ENCODE data around the gene STUM. TPM values are rescaled to one million over a fixed set of nuclear protein-coding genes. Genes with fewer than 3 reads are reported as not detected.

STUM gene
- total RNA-seq, 1 donor from 2014 or later = not detected

DNA sequence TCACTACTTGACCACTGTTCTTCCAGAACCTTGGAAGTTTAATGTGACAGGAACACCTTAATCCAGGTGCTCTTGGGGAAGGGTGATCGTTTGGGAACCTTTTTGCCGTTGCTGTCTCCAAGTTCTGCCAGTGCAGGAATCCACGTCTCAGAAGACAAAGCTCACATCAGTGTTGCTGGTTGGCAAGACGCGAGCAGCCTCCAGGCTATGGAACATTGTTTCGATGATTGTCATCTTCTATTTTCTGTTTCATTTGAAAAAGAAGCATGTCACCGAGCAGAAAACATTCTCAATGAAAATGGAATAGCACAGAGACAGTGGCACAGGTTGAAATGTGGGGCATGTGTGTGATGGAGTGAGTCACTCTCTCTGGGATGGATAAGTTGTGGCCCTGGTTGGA, 11.7 kb downstream of the STUM start:
- no peak for DNase-seq (ENCODE audit: low read depth, low spot score)

DNA sequence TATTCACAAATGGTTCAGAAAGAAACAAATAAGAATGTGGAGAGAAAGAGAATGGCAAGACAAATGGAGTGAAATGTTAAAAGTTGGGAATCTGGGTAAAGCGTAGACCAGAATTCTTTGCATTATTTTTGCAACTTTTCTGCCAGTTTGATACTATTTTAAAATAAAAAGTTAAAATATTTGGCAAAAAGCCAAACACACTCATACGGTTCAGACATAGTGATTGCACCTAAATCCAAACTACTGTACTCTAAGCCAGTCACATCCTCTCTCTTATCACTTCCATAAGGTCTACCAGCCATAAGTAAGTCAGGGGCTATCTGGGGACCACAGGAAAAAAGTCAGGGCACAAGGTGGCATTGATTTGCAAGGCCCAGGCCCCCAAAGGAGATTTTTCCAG, 14.4 kb downstream of the STUM start:
- no peak for DNase-seq (ENCODE audit: low read depth, low spot score)

DNA sequence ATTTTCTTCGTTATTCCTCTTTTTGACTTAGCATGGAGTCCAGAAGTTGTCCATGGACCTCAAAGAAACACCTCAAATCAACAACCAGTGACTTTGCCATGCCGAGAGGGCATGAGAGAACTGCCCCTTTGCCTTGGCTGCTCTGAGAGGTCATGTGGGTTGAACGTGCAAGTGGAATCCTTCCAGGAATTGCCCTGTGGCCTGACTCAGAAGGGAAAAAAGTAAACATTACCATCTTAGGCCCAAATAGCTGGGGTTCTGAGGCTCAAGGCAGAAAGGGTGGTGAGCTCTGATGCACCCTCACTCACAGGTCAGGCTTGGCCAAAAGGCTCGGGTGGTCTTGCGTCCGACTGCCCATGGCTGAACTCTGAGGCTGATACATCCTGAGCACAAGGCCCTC, 15.1 kb downstream of the STUM start:
- DNase-seq (ENCODE audit: low read depth, low spot score) = no peak

DNA sequence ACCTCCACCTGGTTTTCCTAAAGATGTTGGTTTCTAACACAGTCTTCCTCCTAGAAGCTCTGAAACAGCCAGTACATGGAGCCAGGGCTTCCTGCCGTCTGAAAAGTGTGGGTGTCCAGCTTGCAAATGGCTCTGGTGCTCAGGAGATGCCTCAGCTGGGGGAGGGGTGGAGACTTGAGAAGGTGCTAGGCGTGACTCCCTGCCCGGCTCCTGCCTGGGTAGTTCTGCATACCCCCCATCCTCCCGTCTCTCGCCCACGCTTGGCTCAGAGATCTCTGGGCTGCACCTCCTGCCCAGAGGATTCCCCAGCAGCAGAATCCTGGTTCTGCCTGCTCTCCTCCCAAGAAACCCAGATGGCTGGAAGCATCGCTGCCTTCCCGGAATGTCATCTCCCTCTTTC, 16.9 kb downstream of the STUM start:
- DNase-seq (ENCODE audit: low read depth, low spot score) = no peak

DNA sequence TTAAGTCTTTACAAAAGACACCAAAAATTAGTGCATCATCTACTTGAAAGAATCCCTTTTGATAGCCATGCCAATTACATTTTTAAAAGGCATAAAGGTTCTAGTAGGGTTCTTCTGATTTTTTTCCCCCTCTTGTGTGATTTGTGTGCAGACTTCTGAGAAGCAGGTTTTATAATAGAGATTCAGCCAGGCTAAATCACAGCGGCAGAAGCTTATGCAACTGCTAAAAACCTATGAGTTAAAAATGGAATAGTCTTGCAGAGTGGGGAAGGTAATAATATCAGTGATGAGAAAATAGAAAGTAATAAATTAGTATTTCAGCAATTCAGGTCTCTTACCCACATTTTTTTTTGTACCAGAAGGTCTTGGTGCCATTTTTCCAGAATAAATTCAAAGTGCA, 17.7 kb downstream of the STUM start:
- DNase-seq (ENCODE audit: low read depth, low spot score) = no peak

DNA sequence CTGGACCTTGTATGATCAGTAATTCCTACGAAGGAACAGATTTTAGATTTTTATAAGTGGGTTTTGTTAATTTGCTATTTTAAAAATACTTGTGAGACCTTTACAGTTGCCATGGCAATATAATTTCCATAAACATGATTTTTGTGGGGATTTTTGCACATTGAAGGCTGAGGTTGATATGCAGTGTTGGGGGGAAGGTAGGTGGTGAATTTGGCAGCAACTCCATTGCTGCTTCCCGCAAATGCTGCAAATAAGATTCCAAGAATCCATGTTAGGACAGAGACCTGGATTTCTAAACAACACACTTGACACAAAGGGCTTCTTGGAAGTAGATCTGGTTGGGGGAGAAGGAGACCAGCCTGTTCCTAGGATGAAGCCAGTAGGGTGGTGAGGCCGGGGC, 18.2 kb downstream of the STUM start:
- DNase-seq (ENCODE audit: low read depth, low spot score) = no peak

DNA sequence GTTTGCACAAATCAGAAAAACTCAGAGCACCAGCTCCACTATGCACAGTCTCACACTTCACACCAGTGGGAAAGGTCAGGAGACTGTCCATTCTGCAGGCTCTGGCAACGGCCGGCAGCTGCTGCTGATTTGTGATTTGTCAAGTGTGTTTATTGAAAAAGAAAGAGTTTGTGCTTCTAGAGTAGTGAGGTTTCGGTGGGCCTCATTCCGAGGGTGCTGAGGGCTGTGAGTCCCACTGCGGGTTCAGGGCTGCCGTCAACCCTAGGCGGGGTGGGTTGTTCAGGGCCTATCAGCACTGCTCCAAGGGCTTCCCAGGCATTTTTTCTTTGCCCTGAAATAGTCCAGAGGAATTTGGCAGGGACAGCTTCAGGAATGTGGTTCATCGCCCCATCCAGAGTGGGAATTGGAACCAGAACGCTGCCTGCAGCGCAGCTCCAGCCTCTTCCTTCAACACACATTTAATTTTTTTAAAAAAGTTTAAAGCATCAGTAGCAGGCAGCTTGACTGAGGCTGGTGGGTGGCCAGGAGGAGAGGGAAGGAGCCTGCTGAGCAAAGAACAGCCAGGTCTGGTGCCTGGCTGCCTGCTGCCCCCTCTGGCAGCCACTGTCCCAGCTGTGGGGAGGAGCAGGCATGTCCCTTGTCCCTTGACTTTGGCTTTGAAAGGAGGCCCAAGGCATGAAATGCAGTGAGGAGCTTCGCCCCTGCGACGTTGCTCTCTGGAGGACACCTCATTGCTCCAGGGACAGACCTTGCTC, 19.7 kb downstream of the STUM start:
- no peak for DNase-seq (ENCODE audit: low read depth, low spot score)

DNA sequence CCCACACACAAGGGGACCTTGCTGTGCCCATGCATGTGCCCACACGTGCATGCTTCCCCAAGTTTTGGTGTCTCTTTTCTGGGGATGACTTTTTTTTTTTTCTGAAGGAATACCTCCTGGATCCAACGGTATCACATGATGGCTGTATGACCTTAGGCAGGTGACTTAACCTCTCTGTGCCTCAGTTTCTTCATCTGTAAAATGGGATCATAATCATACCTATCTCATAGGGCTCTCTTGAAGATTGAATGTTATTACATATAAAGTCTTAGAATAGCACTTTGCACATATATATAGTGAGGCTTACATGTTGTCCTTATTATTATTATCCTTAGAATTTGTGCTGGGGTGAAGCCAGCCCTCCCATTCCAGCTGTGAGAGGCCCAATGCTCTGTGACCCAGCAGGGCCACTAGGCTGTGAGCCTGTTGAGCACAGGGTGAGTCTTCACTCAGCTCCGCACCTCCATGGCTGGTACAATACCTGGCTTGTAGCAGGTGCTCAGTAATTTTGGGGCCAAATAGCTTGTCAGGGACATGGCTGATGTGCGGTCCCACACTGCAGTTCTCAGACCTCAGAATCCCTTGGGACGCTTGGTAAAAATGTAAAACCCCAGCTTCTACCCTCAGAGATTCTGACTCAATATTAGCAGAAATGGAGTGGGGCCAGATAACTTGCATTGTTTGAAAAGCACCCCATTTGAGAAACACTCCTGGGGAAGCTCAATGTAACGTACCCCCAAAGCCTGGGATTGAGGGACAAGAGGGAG, 20.6 kb downstream of the STUM start:
- no peak for DNase-seq (ENCODE audit: low read depth, low spot score)

DNA sequence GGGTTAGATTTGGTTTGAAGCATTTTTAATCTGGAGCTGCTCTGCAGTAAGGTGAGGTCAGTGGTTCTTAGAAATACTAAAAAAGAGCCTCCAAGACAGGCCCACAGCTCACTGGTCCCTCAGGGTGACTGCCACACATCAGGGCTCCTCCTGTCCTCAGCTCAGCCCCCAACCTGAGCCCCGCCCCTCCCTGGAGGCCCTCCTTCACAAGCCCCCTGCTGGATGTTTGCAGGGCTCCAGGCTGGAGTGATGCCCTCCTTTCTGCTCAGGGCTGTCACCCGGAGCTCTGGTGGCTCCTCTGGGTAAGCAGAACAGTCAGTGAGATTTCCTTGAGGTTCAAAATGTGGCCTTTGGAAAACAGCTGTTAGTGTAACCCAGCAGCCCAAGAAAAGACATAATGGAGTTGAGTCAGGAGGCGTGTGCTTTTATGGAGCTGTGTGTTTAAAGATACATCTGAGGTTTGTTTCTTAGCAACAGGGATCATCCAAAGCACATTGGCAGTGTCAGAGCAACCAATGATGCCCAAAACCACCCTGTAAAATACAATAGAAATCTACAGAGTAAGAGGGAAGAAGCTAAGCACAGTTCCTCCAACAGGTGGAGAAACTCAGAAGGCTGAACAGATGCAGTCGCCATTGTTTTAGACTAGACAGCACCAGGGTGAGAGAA, 21.4 kb downstream of the STUM start:
- no peak for DNase-seq (ENCODE audit: low read depth, low spot score)

DNA sequence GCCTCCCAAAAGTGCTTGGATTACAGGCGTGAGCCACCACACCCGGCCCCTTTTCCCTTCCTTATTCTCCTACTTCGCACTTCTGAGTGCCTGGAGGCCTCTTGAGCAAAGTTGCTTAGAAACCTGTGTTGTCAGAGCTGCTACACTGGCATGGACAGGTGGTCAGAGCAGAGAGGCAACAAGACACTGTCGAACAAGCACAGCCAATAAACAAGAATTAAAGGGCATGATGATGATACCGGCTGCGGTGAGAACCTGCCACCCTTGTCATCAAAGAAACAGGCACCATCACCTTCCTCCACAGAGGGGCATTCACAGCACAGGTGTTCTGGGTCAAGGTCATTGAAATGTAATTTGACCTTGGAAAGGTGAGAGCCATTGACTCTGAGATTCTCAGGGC, 23.3 kb downstream of the STUM start:
- DNase-seq (ENCODE audit: low read depth, low spot score) = no peak

DNA sequence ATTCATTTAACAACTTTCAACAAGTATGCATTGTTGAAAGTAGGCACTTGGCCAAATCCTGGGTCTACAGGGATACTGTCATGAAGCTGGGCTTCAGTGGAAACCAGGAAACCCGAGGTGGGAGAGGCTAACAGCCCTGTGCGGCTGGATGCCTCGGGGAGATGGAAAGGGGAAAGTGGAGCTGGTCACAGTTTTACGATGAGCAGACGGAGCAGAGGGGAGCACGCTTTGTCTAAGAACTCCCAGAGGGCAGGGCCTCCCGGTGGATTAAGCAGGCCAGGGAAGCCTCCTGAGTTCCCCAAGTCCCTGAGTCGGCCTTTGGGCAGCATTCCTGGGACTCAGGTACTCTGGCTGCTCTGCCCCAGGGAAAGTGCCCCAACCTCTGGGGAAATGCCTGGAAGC, 23.8 kb downstream of the STUM start:
- DNase-seq (ENCODE audit: low read depth, low spot score) = no peak

DNA sequence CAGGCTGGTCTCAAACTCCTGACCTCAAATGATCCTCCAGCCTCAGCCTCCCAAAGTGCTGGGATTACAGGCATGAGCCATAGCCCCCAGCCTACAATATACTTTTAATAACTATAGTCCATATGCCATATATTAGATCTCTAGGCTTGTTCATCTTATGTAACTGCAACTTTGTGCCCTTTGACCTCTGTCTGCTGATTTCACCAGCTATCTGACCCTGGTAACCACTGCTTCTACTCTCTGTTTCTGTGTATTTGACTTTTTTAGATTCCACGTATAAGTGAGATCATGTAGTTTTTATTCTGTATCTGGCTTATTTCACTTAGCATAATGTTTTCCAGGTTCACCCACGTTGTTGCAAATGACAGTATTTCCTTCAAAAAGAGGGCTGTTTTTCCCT, 25.5 kb downstream of the STUM start:
- no peak for DNase-seq (ENCODE audit: low read depth, low spot score)

DNA sequence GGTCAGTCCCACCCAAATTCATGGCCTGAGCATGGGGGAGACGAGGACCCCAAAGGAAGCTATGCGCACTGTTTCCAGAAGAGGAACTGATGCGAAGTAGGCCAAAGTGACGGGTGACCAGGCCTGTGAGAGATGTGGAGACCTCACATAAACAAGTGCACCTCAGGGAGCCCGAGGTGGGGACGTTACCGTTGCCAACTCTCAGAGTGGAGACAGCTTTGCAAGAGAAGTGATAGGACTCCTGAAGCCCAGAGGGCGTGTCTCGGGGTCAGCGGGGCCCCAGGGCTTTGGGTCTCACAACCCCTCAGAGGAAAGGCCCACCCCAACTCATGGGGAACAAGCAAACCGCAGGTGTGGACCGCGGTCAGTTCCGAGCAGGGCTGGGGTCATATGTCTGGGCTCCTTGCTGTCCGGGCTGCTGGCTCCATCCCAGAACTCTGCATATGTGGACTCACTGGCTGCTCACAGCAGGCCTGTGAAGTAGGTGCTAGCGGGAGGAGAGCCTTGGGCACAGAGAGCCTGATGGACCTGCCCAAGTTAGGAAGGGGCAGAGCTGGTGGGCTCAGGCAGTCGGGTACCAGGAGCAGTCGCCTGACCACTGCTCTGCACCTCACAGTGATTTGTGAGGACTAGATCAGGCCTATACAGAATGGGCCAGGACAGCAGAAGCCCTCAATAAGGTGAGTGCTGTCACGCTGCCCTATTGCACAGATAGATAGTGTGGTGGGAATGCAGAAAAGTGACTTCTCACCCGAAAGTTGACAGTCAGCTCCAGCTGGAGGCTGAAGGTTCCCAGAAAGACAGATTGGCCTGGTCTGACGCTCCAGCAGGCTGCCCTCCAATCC, 26.2 kb downstream of the STUM start:
- DNase-seq (ENCODE audit: low read depth, low spot score) = no peak

DNA sequence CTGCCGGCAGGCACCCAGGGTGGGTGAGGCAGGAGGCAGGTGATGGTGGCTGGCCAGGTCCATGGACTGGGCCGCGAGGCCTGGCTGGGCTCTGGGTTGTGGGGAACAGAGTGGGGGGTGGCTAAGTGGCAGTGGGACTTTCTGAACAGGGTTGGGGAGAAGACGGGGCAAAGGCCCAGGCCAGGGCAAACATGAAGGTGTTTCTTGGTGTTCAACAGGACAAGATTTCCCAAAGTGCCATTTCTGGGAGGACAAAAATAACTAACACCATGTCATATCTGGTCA, 26.8 kb downstream of the STUM start:
- no peak for DNase-seq (ENCODE audit: low read depth, low spot score)

DNA sequence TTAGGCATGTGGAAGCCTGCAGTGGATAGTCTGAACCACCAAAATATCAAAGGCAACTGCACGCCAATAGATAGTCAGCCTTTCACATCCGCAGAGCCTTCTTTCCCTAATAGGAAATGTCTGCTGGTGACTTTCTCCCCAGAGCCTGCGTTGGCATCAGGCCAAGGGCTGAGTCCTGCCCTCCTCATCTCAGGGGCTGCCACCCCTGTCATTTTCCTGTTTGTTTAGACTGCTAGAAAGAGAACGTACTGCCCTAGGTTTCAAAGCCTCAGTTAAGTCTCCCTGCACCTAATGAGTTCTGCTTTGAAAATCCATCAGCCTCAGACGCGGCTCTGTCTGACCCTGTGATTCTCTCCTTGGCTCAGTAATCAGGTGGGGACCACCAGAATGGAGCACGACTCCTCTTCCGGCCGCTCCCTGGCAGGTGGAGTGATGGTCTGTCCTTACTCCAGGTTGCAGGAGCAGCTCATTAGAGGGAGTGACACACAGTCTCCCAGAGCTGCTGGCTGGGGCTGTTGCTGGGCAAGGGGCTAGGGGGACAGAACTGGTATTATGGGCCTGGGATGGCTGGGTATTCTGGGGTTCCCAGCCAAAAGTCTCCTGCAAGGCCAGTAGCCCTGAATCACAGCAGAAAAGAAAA, 27.3 kb downstream of the STUM start:
- DNase-seq (ENCODE audit: low read depth, low spot score) = no peak

DNA sequence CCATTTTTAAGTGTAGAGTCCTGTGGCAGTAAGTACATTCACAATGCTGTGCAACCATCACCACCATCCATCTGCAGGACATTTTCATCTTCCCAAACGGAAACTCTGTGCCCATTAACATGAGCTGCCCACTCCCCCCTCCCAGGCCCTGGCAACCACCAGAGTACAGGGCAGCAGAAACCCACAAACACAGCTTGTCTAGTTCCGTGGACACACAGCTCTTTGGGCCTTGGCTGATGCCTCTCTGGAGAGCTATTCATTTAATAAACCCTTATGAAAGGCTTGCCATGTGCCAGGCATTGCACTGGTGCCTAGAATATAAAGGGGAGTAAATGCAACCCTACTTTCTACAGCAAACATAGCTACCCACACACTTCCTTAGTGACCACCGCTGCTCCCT, 28.0 kb downstream of the STUM start:
- DNase-seq (ENCODE audit: low read depth, low spot score) = no peak

DNA sequence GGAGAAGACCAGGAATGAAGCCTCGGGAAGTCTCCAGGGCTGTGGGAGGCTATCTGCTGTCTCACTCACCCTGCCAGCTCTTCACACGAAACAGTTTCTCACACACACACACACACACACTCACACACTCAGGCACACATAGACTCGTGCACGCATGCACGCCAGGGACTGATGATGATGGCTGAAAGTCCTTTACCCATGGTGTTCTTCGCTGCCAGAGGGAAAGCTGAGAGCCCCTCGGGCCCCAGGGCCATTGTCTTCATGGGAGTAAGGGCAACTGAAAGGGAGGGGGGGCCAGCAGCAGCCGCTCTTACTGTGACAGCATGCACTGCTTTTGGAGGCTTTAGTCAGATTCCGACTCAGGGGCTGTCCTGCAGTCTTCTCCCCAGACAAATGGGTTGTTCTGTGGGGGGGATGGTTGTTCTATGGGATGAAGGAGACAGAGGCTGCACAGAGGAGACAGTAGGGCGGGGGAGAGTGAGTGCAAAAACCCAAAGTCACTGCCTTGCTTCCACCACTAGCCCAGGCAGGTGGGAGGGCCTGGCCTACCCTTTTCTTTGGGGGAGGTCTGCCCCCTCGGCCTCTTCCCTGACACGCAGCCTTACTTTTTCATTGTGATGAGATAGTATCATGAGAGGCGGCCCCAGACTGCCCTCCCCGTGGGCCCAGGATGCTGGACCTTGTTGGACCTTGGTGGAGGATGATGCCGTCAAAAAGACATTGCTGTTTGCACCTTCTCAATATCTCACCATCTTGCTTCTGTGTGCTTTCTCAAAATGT, 29.0 kb downstream of the STUM start:
- no peak for DNase-seq (ENCODE audit: low read depth, low spot score)

DNA sequence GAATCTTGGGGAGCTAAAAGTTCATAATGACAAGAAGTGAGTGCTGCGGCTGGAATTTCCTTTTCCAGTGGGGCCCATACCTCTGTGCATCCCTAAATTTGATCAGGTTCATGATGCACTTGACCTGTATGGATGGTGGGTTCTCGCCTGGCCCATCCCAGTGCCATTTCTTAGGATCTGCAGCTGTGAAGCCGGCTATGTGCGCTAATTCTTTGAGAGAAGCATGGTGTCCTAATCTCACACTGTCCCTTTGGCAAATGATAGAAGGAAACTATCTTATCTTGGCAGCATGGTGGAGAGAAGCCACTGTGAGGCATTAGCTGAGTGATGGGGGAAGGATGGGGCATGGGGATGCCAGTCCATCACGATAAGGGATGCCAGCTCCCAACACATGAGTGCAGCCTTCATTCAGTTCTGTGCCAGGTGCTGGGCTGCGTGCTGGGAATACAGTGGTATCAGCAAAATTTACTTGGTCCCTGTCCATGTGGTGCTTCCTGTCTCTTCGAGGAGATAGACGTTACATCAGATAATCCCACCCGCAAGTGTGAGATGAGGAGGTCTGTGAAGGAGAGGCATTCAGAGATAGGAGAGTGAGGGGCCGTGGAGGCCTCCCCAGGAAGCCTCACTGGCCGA, 30.5 kb downstream of the STUM start:
- no peak for DNase-seq (ENCODE audit: low read depth, low spot score)

DNA sequence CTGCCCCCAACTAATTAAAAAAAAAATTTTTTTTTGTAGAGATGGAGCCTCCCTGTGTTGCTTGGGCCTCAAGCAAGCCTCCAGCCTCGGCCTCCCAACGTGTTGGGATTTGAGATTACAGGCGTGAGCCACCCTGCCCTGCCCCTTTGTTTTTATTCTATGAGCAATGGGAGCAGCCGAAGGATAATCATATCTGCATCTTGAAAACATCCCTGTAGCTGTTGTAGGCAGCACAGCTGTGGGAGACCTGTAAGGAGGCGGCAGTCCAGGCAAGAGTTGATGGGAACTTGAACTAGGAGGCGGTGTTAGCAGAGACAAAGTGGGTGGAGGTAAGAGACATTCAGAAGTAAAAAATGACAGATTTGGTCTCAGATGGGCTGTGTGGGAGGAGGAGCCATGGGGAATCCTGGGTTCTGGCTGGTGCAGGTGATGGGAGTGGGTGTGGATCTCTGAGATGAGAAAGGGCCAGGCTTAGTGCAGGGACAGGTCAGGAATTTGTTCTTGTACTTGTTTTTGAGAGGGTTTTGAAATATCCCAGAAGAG, 31.3 kb downstream of the STUM start:
- no peak for DNase-seq (ENCODE audit: low read depth, low spot score)
